ENCODE results near the gene STARD4. TPM values are rescaled to one million over a fixed set of nuclear protein-coding genes. Genes with fewer than 3 reads are reported as not detected.

STARD4 gene
- polyA plus RNA-seq, 3 donors, result 2.8 to 8.6 (median 7.5) TPM

DNA sequence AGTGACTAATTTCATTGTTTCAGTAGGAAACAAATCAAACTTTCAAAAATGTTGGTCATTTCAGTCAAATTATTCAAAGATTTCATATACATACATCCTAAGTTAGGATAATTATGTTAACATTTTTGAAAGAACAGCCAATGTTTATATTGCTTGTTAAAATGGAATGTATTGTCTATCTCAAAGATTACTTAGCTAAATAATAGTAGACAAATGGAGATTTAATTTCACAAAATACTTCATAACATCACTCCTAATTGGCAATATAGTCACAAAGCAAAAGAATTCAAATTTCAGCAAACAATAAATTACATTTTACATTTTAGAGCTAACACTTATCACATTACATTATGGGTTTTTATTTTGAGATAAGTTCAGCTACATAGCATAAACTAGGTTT lies 25.4 kb downstream of the STARD4 start:
- H3K27ac ChIP-seq (ENCODE audit: low read depth, low read length), result no peak overlapping the region

DNA sequence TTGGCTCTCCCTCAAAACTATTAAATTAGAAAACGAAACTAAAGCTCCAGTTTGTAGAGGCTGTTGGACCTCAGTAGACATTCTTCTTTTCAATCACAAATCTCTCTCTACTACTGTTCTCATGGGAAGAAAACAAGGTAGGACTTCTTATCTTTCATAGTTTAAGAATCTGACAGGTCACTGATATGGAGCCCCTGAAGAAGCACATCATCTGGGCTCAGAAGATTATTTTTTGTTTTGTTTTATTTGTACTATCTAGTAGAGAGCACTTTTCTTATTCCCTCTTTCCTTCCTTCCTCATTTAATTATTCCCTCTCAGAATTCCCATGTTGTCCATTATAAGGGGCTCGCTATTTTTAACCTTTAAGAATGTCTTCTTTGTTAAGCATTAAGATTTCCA lies 26.3 kb downstream of the STARD4 start:
- 43 to 51% (median 45%) methylated on average over 2 of the region's 2 CpGs for WGBS, 3 donors
- H3K27ac ChIP-seq (ENCODE audit: low read depth, low read length), result no peak overlapping the region

DNA sequence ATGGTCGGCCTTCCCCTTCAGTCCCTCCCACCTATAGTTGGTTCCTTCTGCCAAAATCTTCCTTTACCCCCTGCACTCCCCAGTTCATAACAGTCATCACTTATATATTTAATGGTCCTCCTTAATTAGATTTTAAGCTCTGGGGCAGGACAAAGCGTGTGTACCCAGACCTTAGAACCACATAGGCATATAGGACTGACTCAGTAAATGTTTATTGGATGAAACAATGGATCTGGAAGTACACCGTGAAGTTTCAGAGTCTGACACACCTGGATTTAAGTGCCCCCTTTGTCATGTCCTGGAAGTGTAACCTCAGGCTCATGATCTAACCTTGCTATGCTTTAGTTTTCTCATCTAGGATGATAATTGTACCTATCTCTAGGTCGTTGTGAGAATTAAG lies 32.0 kb downstream of the STARD4 start:
- no peak overlapping the region for H3K27ac ChIP-seq (ENCODE audit: low read depth, low read length)
- WGBS, 3 donors, result 60 to 65% (median 60%) methylated on average over 4 of the region's 4 CpGs

DNA sequence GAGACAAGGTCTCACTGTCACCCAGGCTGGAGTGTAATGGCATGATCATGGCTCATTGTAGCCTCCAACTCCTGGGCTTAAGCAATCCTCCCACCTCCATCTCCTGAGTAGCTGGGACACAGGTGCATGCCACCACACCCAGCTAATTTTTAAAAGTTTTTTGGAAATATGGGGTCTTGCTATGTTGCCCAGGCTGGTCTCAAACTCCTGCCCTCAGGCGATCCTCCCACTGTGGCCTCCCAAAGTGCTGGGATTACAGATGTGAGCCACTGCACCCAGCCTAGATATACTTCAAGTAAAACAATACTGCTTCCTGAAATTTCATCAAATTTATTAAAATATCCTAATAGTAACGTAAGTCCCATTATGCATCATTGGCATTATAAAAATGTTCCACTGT lies 33.4 kb downstream of the STARD4 start:
- H3K27ac ChIP-seq (ENCODE audit: low read depth, low read length), result no peak overlapping the region
- WGBS, 3 donors, result 94 to 96% (median 96%) methylated on average over 2 of the region's 2 CpGs

DNA sequence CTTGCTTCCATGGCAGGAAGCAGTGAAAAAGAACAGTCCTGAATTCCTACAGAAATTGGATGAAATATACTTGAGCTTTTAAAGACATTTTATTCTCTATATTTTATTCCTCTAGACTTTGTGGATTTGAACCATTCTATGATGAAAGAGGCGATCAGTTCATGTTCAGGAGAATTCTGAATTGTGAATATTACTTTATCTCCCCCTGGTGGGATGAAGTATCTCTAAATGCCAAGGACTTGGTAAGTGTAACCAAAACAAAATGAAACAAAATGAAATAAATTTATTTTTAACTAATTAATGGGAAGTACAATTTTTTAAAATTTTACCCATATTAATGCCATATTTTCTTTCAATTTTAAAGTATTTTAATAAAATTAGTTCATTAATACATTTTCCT lies 34.1 kb downstream of the STARD4 start:
- 73 to 81% (median 81%) methylated on average over 1 of the region's 1 CpG for WGBS, 3 donors
- H3K27ac ChIP-seq (ENCODE audit: low read depth, low read length), result no peak overlapping the region

GRCh38 chr5:111472579-111472978 lies 39.8 kb downstream of the STARD4 start:
- WGBS, 3 donors, result 54 to 80% (median 60%) methylated on average over 3 of the region's 3 CpGs
- H3K27ac ChIP-seq (ENCODE audit: low read depth, low read length), result no peak overlapping the region

DNA sequence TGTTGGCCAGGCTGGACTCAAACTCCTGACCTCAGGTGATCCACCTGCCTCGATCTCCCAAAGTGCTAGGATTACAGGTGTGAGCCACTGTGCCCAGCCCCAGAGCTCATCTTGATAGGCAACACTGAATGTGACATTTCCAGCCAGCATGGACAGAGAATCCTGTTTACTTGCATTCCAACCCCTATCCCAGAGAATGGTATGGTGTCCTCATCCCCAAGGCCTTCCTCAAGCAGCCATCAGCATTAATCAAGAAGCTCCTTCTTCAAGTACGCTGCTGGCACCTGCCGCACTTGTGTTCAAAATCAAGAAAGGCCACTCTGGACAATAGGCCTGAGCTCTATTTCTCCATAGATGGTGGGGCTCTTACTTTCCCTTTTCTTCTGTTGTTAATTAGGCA lies 40.2 kb downstream of the STARD4 start:
- H3K27ac ChIP-seq (ENCODE audit: low read depth, low read length), result no peak overlapping the region
- WGBS, 3 donors, result 93 to 95% (median 93%) methylated on average over 3 of the region's 3 CpGs

GRCh38 chr5:111469903-111470302 lies 42.4 kb downstream of the STARD4 start:
- H3K27ac ChIP-seq (ENCODE audit: low read depth, low read length), result no peak overlapping the region
- 63 to 76% (median 65%) methylated on average over 2 of the region's 2 CpGs for WGBS, 3 donors

DNA sequence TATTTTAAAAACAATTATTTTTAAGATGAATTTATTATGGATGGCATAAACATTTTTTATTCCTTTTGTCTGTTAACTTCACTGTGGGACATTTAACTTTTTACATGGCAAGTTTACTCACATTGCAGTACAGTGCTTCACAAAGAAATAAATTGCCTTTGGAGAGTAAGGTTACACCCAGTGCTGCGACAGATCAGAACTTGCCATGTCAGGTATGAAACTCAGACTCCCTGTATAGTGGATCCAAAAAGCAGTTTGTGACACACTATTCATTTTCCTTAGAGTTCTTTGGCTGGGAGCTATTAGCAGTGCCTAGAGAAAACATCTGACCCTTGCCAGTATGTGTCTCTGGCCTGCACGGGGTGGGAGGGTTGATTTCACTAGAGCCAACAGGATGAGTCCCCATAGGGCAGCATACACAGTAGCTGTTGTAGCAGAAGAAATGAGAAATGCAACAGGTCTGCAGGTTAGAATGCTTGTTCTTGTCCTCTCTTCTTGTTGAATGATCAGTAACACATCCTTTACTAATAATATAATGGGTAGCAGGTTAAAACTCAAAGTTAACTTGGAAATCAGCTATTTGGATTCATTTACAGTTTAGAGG lies 42.9 kb downstream of the STARD4 start:
- 71 to 80% (median 79%) methylated on average over 2 of the region's 2 CpGs for WGBS, 3 donors
- H3K27ac ChIP-seq (ENCODE audit: low read depth, low read length), result no peak overlapping the region

DNA sequence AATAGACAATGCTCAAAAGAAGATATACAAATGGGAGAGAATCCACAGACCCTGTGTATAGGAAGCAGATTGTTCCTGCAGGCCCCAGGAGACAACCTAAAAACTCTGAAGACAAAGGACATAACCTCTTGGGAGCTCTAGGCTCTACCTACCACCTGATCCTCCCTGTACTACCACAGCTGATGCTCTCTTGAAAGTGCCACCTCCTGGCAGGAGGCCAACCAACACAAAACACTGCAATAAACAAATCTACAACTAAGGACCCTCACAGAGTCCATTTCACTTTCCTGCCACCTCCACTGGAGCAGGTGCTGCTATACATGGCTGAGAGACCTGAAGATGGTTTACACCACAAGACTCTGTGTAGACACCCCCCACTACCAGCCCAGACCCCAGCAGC lies 49.0 kb downstream of the STARD4 start:
- no peak overlapping the region for H3K27ac ChIP-seq (ENCODE audit: low read depth, low read length)

- 71 to 86% (median 78%) methylated on average over 2 of the region's 2 CpGs for WGBS, 3 donors
- no peak overlapping the region for H3K27ac ChIP-seq (ENCODE audit: low read depth, low read length)
Measured at GRCh38 chr5:111461934-111462333, 50.4 kb downstream of the STARD4 start.

GRCh38 chr5:111461255-111461671 lies 51.1 kb downstream of the STARD4 start:
- H3K27ac ChIP-seq (ENCODE audit: low read depth, low read length), result no peak overlapping the region
- 35 to 76% (median 75%) methylated on average over 3 of the region's 3 CpGs for WGBS, 3 donors

- WGBS, 3 donors, result 47 to 75% (median 73%) methylated on average over 2 of the region's 2 CpGs
- H3K27ac ChIP-seq (ENCODE audit: low read depth, low read length), result no peak overlapping the region
Measured at GRCh38 chr5:111454776-111455175, 57.6 kb downstream of the STARD4 start.

- no peak overlapping the region for H3K27ac ChIP-seq (ENCODE audit: low read depth, low read length)
- 9 to 52% (median 48%) methylated on average over 3 of the region's 3 CpGs for WGBS, 3 donors
Measured at GRCh38 chr5:111454198-111454622, 58.1 kb downstream of the STARD4 start.

DNA sequence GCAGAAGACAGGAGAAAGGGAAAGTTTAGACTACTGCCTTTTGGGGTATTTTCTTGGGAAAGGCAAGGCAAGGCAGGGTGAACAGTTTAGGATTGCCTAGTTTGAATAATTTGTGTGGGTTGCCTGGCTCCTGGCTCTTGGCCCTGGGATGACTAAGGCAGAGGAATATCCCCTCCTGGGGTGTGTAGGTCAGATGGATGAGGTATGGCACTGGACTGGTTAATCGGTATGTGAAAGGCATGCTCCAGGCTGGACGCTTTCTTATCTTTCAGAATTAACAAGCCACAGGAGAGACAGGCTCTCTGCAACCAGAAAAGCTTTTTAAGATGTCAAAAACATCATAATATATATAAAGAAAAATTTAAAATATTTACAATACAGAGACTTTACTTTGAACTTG lies 58.6 kb downstream of the STARD4 start:
- WGBS, 3 donors, result 9 to 53% (median 52%) methylated on average over 2 of the region's 2 CpGs
- no peak overlapping the region for H3K27ac ChIP-seq (ENCODE audit: low read depth, low read length)

GRCh38 chr5:111453295-111453694 lies 59.0 kb downstream of the STARD4 start:
- H3K27ac ChIP-seq (ENCODE audit: low read depth, low read length), result no peak overlapping the region
- WGBS, 3 donors, result 74 to 100% (median 89%) methylated on average over 1 of the region's 1 CpG

GRCh38 chr5:111447822-111448221 lies 64.5 kb downstream of the STARD4 start:
- 8 to 23% (median 16%) methylated on average over 2 of the region's 2 CpGs for WGBS, 3 donors
- no peak overlapping the region for H3K27ac ChIP-seq (ENCODE audit: low read depth, low read length)

DNA sequence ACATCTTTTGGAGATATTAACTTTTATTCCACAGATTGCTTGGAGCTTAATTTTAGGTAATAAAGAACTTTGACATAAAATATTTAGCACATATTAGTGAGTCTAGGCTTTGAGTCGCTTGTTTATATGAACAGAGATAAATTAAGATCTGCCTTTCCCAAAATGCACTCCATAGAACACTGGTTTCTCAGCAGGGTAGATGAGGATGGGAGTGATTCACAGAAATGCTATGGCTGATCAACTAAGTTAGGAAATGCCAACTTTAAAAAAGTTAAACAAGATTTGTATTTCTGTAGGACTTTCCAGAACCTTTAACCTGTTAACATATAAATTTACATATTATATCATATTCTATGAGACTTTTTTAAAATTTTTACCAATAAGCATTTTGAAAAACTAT lies 65.2 kb downstream of the STARD4 start:
- WGBS, 3 donors, result 82 to 89% (median 83%) methylated on average over 1 of the region's 1 CpG
- H3K27ac ChIP-seq (ENCODE audit: low read depth, low read length), result no peak overlapping the region
